Right ventricle myocardium superior (tissue), 1 donor: ENCODE measurements around the gene PHF13. TPM values are rescaled to one million over a fixed set of nuclear protein-coding genes. Genes with fewer than 3 reads are reported as not detected.

Experiments
- total RNA-seq: library from RNA; stranded (reverse); fragmentation: NEBNext Ultra II Directional; extraction: Animal tissue kit (Norgen Biotek cat#: 25700); gene quantifications from one replicate; pipeline ENCODE4 v1.2.1, GENCODE V29; 2021
- donor health status: DM: no; HTN: yes; CAD: no; lungs with severe emphysema.

Gene PHF13
- total RNA-seq, 1 donor from 2014 or later, result 8.6 TPM

Other genes with a start within 250 kb of the PHF13 start
- gene ACOT7, start 220.0 kb upstream of the PHF13 start, total RNA-seq, result 8.5 TPM
- gene HES2, start 193.8 kb upstream of the PHF13 start, total RNA-seq, result not detected
- gene ESPN, start 189.0 kb upstream of the PHF13 start, total RNA-seq, result 0.56 TPM
- 13.7 TPM for gene TNFRSF25, start 147.6 kb upstream of the PHF13 start, total RNA-seq
- 16.8 TPM for gene PLEKHG5, start 122.1 kb upstream of the PHF13 start, total RNA-seq
- gene NOL9, start 59.2 kb upstream of the PHF13 start, total RNA-seq, result 10.9 TPM
- gene TAS1R1, start 58.4 kb upstream of the PHF13 start, total RNA-seq, result not detected
- 11.7 TPM for gene ZBTB48, start 33.7 kb upstream of the PHF13 start, total RNA-seq
- 111 TPM for gene KLHL21, start 10.9 kb upstream of the PHF13 start, total RNA-seq
- 11.5 TPM for gene THAP3, start 11.1 kb downstream of the PHF13 start, total RNA-seq
- 74.0 TPM for gene DNAJC11, start 88.1 kb downstream of the PHF13 start, total RNA-seq
- gene CAMTA1, start 171.7 kb downstream of the PHF13 start, total RNA-seq, result 153 TPM